Activated CD4-positive, alpha-beta memory T cell treated with anti-CD3 and anti-CD28 coated beads for 36 hours (primary cell): ENCODE measurements around the gene IL20RA. TPM values are rescaled to one million over a fixed set of nuclear protein-coding genes. Genes with fewer than 3 reads are reported as not detected.
"Not testable (repeated sequence)": the region's sequence is repeated elsewhere in the genome, so short reads cannot be mapped to it uniquely, and the experiment has no call there.

ENCODE experiments used
- CTCF ChIA-PET: fragments of 350-600 bp; sonication (Branson Sonifier 250); formaldehyde crosslinking; loops from one replicate; lab custom pipeline; 2021; ENCODE audit warnings: antibody characterized with exemption, inconsistent platforms; lab: Charles Lee
- POLR2A ChIA-PET: fragments of 350-600 bp; sonication (Branson Sonifier 250); formaldehyde crosslinking; loops from one replicate; lab custom pipeline; 2021; ENCODE audit warnings: antibody characterized with exemption; lab: Charles Lee
- DNase-seq: peaks from one replicate; pipeline ENCODE4 v3.0.0-alpha.2; 2020
- H3K27ac Mint-ChIP-seq: one replicate; pipeline ENCODE4 v1.8.0; 2021; ENCODE audit warnings: mixed read lengths
- H3K27me3 Mint-ChIP-seq: one replicate; pipeline ENCODE4 v1.8.0; 2021; ENCODE audit warnings: mixed read lengths
- H3K36me3 Mint-ChIP-seq: one replicate; pipeline ENCODE4 v1.8.0; 2021; ENCODE audit warnings: mixed read lengths
- H3K4me1 Mint-ChIP-seq: one replicate; pipeline ENCODE4 v1.8.0; 2021; ENCODE audit warnings: low read depth, mixed read lengths
- H3K4me3 Mint-ChIP-seq: one replicate; pipeline ENCODE4 v1.8.0; 2021; ENCODE audit warnings: mild to moderate bottlenecking, mixed read lengths
- H3K9me3 Mint-ChIP-seq: one replicate; pipeline ENCODE4 v1.8.0; 2021; ENCODE audit warnings: mixed read lengths
- intact Hi-C: fragments of 100-400 bp; cut with micrococcal nuclease; formaldehyde crosslinking; loops from one replicate; pipeline ENCODE4 v1.15.1; 2023
- total RNA-seq, 2 experiments: library from RNA; stranded (reverse); gene quantifications; one replicate each; pipeline ENCODE4 v1.2.3, GENCODE V29; 2021

The IL20RA gene
- total RNA-seq, 2 experiments from 2014 or later: not detected

- CTCF ChIA-PET: no interaction called here
- H3K9me3 Mint-ChIP-seq: no peaks in the 10 kb centered on the region
- POLR2A ChIA-PET: no interaction called here
- peaks cover 32% of the 10 kb centered on the region for H3K27me3 Mint-ChIP-seq
- no peak overlapping the region for H3K4me3 Mint-ChIP-seq
- intact Hi-C loops: no loop called here
- peaks cover under 1% of the 10 kb centered on the region for H3K4me1 Mint-ChIP-seq
- no peak overlapping the region for H3K27ac Mint-ChIP-seq
- no peak for DNase-seq
- H3K36me3 Mint-ChIP-seq: no peaks in the 10 kb centered on the region
These were observed 82.1 kb downstream of the IL20RA start for GRCh38 chr6:136962661-136963060.

- ChIA-PET CTCF (no interaction called here), POLR2A (no interaction called here)
These were observed 82.9 kb downstream of the IL20RA start for GRCh38 chr6:136961848-136962247.

GRCh38 chr6:136960781-136961180, 84.0 kb downstream of the IL20RA start:
- H3K27ac Mint-ChIP-seq: no peak overlapping the region
- ChIA-PET CTCF (no interaction called here), POLR2A (no interaction called here)
- intact Hi-C loops: no loop called here
- no peaks in the 10 kb centered on the region for H3K36me3 Mint-ChIP-seq
- no peak for DNase-seq
- H3K4me1 Mint-ChIP-seq: no peaks in the 10 kb centered on the region
- H3K27me3 Mint-ChIP-seq: peaks cover 22% of the 10 kb centered on the region
- no peaks in the 10 kb centered on the region for H3K9me3 Mint-ChIP-seq
- H3K4me3 Mint-ChIP-seq: no peak overlapping the region

More at GRCh38 chr6:136961848-136962247, 82.9 kb downstream of the IL20RA start:
- Mint-ChIP-seq H3K4me1 (no peaks in the 10 kb centered on the region), H3K36me3 (no peaks in the 10 kb centered on the region), H3K27me3 (peaks cover 30% of the 10 kb centered on the region), H3K27ac (no peak overlapping the region), H3K4me3 (no peak overlapping the region), H3K9me3 (no peaks in the 10 kb centered on the region)
- no peak for DNase-seq
- intact Hi-C loops: no loop called here

- intact Hi-C loops, H3K9me3 Mint-ChIP-seq, H3K36me3 Mint-ChIP-seq, DNase-seq, POLR2A ChIA-PET, H3K27ac Mint-ChIP-seq, H3K4me1 Mint-ChIP-seq, H3K4me3 Mint-ChIP-seq: not testable (repeated sequence)
- H3K27me3 Mint-ChIP-seq: peaks cover 24% of the 10 kb centered on the region
- CTCF ChIA-PET: interaction anchor here (1.1 to 1.7 kb wide), 2 partner anchors 9 to 116 kb away, joined by 3 to 6 read pairs; no protein-coding TSS in a partner anchor
These were observed 84.8 kb downstream of the IL20RA start for GRCh38 chr6:136959935-136960334.

- CTCF ChIA-PET: interaction anchor here (1.1 to 1.7 kb wide), 2 partner anchors 9 to 116 kb away, joined by 3 to 6 read pairs; no protein-coding TSS in a partner anchor
- no peak for DNase-seq
- no peaks in the 10 kb centered on the region for H3K4me1 Mint-ChIP-seq
- no peak overlapping the region for H3K4me3 Mint-ChIP-seq
- POLR2A ChIA-PET: no interaction called here
- H3K36me3 Mint-ChIP-seq: no peaks in the 10 kb centered on the region
- intact Hi-C loops: no loop called here
- peaks cover 24% of the 10 kb centered on the region for H3K27me3 Mint-ChIP-seq
- no peaks in the 10 kb centered on the region for H3K9me3 Mint-ChIP-seq
- no peak overlapping the region for H3K27ac Mint-ChIP-seq
These were observed 85.3 kb downstream of the IL20RA start for GRCh38 chr6:136959471-136959891.

- no peak overlapping the region for H3K4me3 Mint-ChIP-seq
- H3K9me3 Mint-ChIP-seq: no peaks in the 10 kb centered on the region
- CTCF ChIA-PET: no interaction called here
- H3K27ac Mint-ChIP-seq: no peak overlapping the region
- POLR2A ChIA-PET: no interaction called here
- no peaks in the 10 kb centered on the region for H3K4me1 Mint-ChIP-seq
- no peaks in the 10 kb centered on the region for H3K36me3 Mint-ChIP-seq
- peaks cover 24% of the 10 kb centered on the region for H3K27me3 Mint-ChIP-seq
- DNase-seq: no peak
- intact Hi-C loops: no loop called here
These were observed 86.6 kb downstream of the IL20RA start for GRCh38 chr6:136958168-136958567.

- no peak overlapping the region for H3K4me3 Mint-ChIP-seq
- DNase-seq: no peak
- CTCF ChIA-PET: interaction anchor here (0.6 to 1.2 kb wide), 2 partner anchors 10 to 14 kb away, joined by 3 read pairs; no protein-coding TSS in a partner anchor
These were observed 87.9 kb downstream of the IL20RA start for GRCh38 chr6:136956590-136957544.

GRCh38 chr6:136955123-136955522, 89.6 kb downstream of the IL20RA start:
- H3K27ac Mint-ChIP-seq: no peak overlapping the region
- intact Hi-C loops: no loop called here
- peaks cover 20% of the 10 kb centered on the region for H3K27me3 Mint-ChIP-seq
- no peak for DNase-seq
- POLR2A ChIA-PET: no interaction called here
- no peaks in the 10 kb centered on the region for H3K9me3 Mint-ChIP-seq
- no peaks in the 10 kb centered on the region for H3K4me1 Mint-ChIP-seq
- no peaks in the 10 kb centered on the region for H3K36me3 Mint-ChIP-seq
- no peak overlapping the region for H3K4me3 Mint-ChIP-seq
- CTCF ChIA-PET: no interaction called here

More at GRCh38 chr6:136956590-136957544, 87.9 kb downstream of the IL20RA start:
- H3K4me1 Mint-ChIP-seq: no peaks in the 10 kb centered on the region
- intact Hi-C loops: no loop called here
- no peaks in the 10 kb centered on the region for H3K36me3 Mint-ChIP-seq
- POLR2A ChIA-PET: no interaction called here
- H3K27me3 Mint-ChIP-seq: peaks cover 22% of the 10 kb centered on the region
- no peak overlapping the region for H3K27ac Mint-ChIP-seq
- H3K9me3 Mint-ChIP-seq: no peaks in the 10 kb centered on the region

GRCh38 chr6:136952714-136953260, 92.0 kb downstream of the IL20RA start:
- ChIA-PET POLR2A (no interaction called here), CTCF (no interaction called here)
- no peak for DNase-seq
- no peaks in the 10 kb centered on the region for H3K4me1 Mint-ChIP-seq
- intact Hi-C loops: no loop called here
- no peak overlapping the region for H3K4me3 Mint-ChIP-seq
- no peak overlapping the region for H3K27ac Mint-ChIP-seq
- peaks cover 14% of the 10 kb centered on the region for H3K27me3 Mint-ChIP-seq
- H3K36me3 Mint-ChIP-seq: peaks cover 2% of the 10 kb centered on the region
- H3K9me3 Mint-ChIP-seq: peaks cover 3% of the 10 kb centered on the region

GRCh38 chr6:136950436-136951126, 94.2 kb downstream of the IL20RA start:
- intact Hi-C loops: no loop called here
- DNase-seq: no peak
- H3K4me3 Mint-ChIP-seq: no peak overlapping the region
- H3K9me3 Mint-ChIP-seq: peaks cover 3% of the 10 kb centered on the region
- POLR2A ChIA-PET: no interaction called here
- peaks cover 2% of the 10 kb centered on the region for H3K36me3 Mint-ChIP-seq
- peaks cover 12% of the 10 kb centered on the region for H3K27me3 Mint-ChIP-seq
- H3K27ac Mint-ChIP-seq: no peak overlapping the region
- CTCF ChIA-PET: no interaction called here
- no peaks in the 10 kb centered on the region for H3K4me1 Mint-ChIP-seq
